ENCODE measurements around the gene DBH. TPM values are rescaled to one million over a fixed set of nuclear protein-coding genes. Genes with fewer than 3 reads are reported as not detected.

Gene DBH
- total and polyA plus RNA-seq, 7 donors = 0.01 TPM; not detected in 6

DNA sequence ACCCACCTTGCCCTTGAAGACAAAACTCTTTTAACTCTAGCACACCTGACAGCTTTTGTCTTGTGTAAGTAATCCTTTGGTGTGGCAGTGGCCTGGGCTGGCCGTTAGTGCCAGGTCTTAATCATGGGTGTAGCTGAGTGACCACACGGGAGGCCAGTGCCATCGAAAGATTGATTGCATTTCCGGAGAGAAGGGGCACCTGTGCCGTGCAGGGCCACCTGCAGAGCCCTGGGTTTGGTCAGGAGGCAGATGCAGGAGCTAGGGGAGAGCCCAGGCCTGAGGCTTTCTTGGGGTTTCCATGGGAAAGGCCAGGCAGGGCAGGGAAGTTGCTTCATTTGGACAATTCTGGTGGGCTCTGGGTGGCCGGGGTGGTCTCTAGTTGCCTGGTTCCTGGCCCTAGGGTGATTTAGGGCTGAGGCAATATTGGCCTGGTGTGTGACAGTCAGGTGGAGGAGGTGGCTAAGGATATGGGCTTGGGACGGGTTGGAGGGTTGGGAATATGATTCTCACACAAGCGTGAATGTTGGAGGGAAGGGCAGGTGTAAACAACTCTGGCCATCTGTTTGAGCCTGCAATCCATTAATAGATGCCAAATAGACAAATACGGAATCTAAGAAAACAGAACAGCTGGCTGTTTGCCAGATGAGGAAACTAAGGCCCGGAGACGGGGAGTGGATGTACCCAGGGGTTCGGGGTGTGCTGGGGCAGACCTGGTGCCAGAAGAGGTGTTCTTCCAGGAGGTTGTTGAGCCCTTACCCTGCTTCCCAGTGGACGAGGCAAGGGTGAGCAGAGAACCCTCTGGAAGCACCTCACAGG, 4.6 kb downstream of the DBH start:
- no peaks in the 10 kb centered on the region for H3K4me1 ChIP-seq
- no peaks in the 10 kb centered on the region for H3K36me3 ChIP-seq
- WGBS, 2 donors = 69 to 83% methylated on average over 13 of the region's 13 CpGs
- no peak for TF ChIP-seq POLR2A (IDR thresholded peaks at IDR 0.05)
- no peak for TF ChIP-seq CTCF (IDR thresholded peaks at IDR 0.05)
- TF ChIP-seq POLR2AphosphoS5 (IDR thresholded peaks at IDR 0.05) = no peak
- TF ChIP-seq EP300 (IDR thresholded peaks at IDR 0.05) = no peak
- no peak for DNase-seq
- no peaks in the 10 kb centered on the region for H3K9me3 ChIP-seq
- H3K27me3 ChIP-seq = peaks cover 0 to 9% (median 0%) of the 10 kb centered on the region in 3 donors
- H3K27ac ChIP-seq = no peak overlapping the region
- intact Hi-C loops (cut with DNase I) = no loop called here
- no peak overlapping the region for H3K4me3 ChIP-seq

- Histone ChIP-seq H3K4me1 (no peaks in the 10 kb centered on the region), H3K9me3 (no peaks in the 10 kb centered on the region), H3K4me3 (no peak overlapping the region), H3K27ac (no peak overlapping the region), H3K27me3 (peaks cover 0 to 7% (median 0%) of the 10 kb centered on the region in 3 donors), H3K36me3 (no peaks in the 10 kb centered on the region)
- intact Hi-C loops (cut with DNase I) = no loop called here
- no peak for TF ChIP-seq CTCF (IDR thresholded peaks at IDR 0.05)
- TF ChIP-seq POLR2AphosphoS5 (IDR thresholded peaks at IDR 0.05) = no peak
- no peak for TF ChIP-seq EP300 (IDR thresholded peaks at IDR 0.05)
- 80 to 90% methylated on average over 7 of the region's 7 CpGs for WGBS, 2 donors
- no peak for DNase-seq
Observed at GRCh38 chr9:133641396-133641655, 5.2 kb downstream of the DBH start.

- intact Hi-C loops (cut with DNase I) = no loop called here
- Histone ChIP-seq H3K9me3 (no peaks in the 10 kb centered on the region), H3K36me3 (no peaks in the 10 kb centered on the region), H3K27ac (no peak overlapping the region), H3K4me1 (no peaks in the 10 kb centered on the region), H3K27me3 (peaks cover 0 to 5% (median 0%) of the 10 kb centered on the region in 3 donors), H3K4me3 (no peak overlapping the region)
- no peak for DNase-seq
- WGBS, 2 donors = 84 to 90% methylated on average over 25 of the region's 25 CpGs
- TF ChIP-seq EP300 (IDR thresholded peaks at IDR 0.05) = no peak
Observed at GRCh38 chr9:133641861-133642595, 5.9 kb downstream of the DBH start.

- H3K4me3 ChIP-seq = no peak overlapping the region
- no peaks in the 10 kb centered on the region for H3K36me3 ChIP-seq
- H3K27me3 ChIP-seq = peaks cover 0 to 10% (median 0%) of the 10 kb centered on the region in 3 donors
- H3K9me3 ChIP-seq = no peaks in the 10 kb centered on the region
- intact Hi-C loops (cut with DNase I) = no loop called here
- H3K4me1 ChIP-seq = no peaks in the 10 kb centered on the region
- no peak for TF ChIP-seq POLR2A (IDR thresholded peaks at IDR 0.05)
- TF ChIP-seq POLR2AphosphoS5 (IDR thresholded peaks at IDR 0.05) = no peak
- TF ChIP-seq EP300 (IDR thresholded peaks at IDR 0.05) = no peak
- no peak for TF ChIP-seq CTCF (IDR thresholded peaks at IDR 0.05)
- H3K27ac ChIP-seq = no peak overlapping the region
- no peak for DNase-seq
- WGBS, 2 donors = 67 to 76% methylated on average over 16 of the region's 16 CpGs
Observed at GRCh38 chr9:133642708-133643361, 6.7 kb downstream of the DBH start.

- H3K4me1 ChIP-seq = no peaks in the 10 kb centered on the region
- no peak for DNase-seq
- no peak overlapping the region for H3K4me3 ChIP-seq
- no peaks in the 10 kb centered on the region for H3K9me3 ChIP-seq
- no peaks in the 10 kb centered on the region for H3K36me3 ChIP-seq
- H3K27me3 ChIP-seq = peaks cover 0 to 10% (median under 1%) of the 10 kb centered on the region in 3 donors
- H3K27ac ChIP-seq = no peak overlapping the region
- 84 to 92% methylated on average over 20 of the region's 20 CpGs for WGBS, 2 donors
- TF ChIP-seq POLR2A (IDR thresholded peaks at IDR 0.05) (no peak), POLR2AphosphoS5 (IDR thresholded peaks at IDR 0.05) (no peak), EP300 (IDR thresholded peaks at IDR 0.05) (no peak), CTCF (IDR thresholded peaks at IDR 0.05) (no peak)
- intact Hi-C loops (cut with DNase I) = no loop called here
Observed at GRCh38 chr9:133643362-133643755, 7.2 kb downstream of the DBH start.

Data from sigmoid colon (tissue), 7 donors.